Neuron (in vitro differentiated cells): ENCODE measurements around the gene EPYC.

ENCODE experiments used
- H2AFZ ChIP-seq: one replicate; pipeline ENCODE4 v1.6.1; 2013; ENCODE audit warnings: low read depth, mild to moderate bottlenecking, inconsistent platforms, low read length, moderate library complexity
- H3K27me3 ChIP-seq: one replicate; pipeline ENCODE4 v1.6.1; 2013; ENCODE audit warnings: low read length; ENCODE audit not compliant: insufficient read depth
- H3K36me3 ChIP-seq: one replicate; pipeline ENCODE4 v1.6.1; 2013; ENCODE audit warnings: low read length; ENCODE audit not compliant: insufficient read depth
- H3K4me1 ChIP-seq: one replicate; pipeline ENCODE4 v1.6.1; 2013; ENCODE audit warnings: low read length; ENCODE audit not compliant: insufficient read depth
- H3K4me3 ChIP-seq: 2 replicates; pipeline ENCODE4 v1.5.1; 2013; ENCODE audit warnings: mild to moderate bottlenecking, low read length, moderate library complexity
- H3K9me3 ChIP-seq: one replicate; pipeline ENCODE4 v1.6.1; 2013; ENCODE audit warnings: low read length

Gene EPYC

DNA sequence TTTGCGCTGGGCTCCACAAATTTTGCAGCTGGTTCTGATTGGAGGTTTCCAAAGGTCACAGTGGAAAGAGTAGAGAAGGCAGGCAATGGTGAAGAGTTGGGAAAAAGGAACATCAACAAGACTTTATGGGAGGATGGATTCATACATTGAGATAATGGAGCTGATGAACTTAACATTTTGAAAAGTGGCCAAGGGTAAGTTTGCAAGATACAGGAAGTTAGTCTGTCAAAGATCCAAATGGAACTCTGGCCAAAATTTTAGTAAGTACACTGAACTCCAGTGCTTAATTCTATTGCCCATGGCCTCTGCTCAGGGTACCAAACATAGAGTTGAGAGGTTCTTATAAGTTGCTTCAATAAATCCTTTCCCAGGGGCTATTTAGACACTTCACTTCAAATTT lies 65.4 kb downstream of the EPYC start:
- Histone ChIP-seq H3K27me3 (no peaks in the 10 kb centered on the region), H3K36me3 (no peaks in the 10 kb centered on the region), H3K4me1 (no peaks in the 10 kb centered on the region), H2AFZ (no peak overlapping the region), H3K9me3 (no peaks in the 10 kb centered on the region), H3K4me3 (no peak overlapping the region)

DNA sequence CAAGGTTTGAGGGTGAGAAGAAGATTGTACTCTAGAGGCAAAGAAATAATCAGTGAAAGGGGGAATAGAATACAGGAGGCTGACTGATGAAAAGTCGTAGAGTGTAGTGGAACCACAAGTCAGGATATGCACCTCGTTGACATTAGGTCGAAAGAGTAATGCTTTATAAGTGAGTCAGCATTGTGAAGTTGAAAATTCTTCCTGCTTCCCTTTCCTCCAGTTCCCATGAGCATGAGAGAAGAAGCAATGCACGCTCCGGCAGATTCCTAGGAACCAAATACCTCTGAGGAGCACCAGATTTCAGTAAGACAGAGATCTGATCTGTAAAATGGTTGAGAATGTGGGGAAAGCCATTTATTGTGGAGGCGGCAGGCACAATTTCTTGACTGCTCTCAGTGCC lies 66.3 kb downstream of the EPYC start:
- H3K4me3 ChIP-seq, result no peak overlapping the region
- H3K36me3 ChIP-seq, result no peaks in the 10 kb centered on the region
- H3K4me1 ChIP-seq, result no peaks in the 10 kb centered on the region
- no peaks in the 10 kb centered on the region for H3K27me3 ChIP-seq
- no peak overlapping the region for H2AFZ ChIP-seq
- H3K9me3 ChIP-seq, result no peaks in the 10 kb centered on the region

DNA sequence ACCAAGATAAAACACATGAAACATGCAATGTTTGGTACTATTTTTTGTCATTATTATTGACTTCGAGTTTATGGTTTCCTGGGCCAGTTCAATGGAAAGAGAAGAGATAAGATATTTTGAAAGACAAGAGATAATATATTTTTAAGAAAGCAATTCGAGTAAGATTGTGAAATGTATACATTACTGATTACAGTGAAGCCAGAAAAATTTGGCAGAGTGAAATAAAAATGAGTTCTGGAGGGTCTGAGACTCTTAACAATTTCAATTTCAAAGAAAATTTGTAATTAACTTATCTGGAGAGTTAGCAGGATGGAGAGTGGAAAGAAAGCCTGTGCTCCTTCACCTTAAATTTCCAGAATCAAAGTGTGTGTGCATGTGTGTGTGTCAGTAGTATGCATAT lies 67.1 kb downstream of the EPYC start:
- no peaks in the 10 kb centered on the region for H3K27me3 ChIP-seq
- H3K4me3 ChIP-seq, result no peak overlapping the region
- H2AFZ ChIP-seq, result no peak overlapping the region
- no peaks in the 10 kb centered on the region for H3K36me3 ChIP-seq
- H3K9me3 ChIP-seq, result no peaks in the 10 kb centered on the region
- H3K4me1 ChIP-seq, result no peaks in the 10 kb centered on the region

DNA sequence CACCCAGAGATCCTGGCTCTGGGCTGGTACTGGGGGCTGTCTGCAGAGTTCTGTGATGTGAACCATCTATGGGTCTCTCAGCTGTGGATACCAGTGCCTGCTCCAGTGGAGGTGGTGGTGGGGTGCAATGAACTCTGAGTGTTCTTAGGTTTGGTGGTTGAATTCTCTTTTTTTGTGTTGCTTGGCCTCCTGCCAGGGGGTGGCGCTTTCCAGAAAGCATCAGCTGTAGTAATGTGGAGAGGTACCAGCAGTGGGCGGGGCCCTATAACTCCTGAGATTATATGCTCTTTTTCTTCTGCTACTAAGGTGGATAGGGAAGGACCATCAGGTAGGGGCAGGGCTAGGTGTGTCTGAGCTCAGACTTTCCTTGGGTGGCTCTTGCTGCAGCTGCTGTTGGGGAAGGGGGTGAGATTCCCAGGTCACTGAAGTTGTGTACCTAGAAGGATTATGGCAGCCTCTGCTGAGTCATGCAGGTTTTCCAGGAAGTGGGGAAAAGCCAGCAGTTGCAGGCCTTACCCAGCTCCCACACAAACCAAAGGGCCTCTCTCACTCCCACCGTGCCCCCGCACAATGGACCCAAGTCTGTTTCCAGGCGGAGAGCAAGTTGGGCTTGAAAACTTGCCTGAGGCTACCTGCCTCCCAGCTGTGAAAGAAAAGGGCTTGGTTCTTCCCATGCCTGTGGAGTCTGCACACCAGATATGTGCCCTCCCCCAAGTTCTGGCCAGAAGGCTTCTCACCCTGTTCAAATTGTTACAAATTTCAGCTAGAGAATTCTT lies 68.4 kb downstream of the EPYC start:
- Histone ChIP-seq H2AFZ (no peak overlapping the region), H3K9me3 (no peaks in the 10 kb centered on the region), H3K27me3 (no peaks in the 10 kb centered on the region), H3K36me3 (no peaks in the 10 kb centered on the region), H3K4me1 (no peaks in the 10 kb centered on the region), H3K4me3 (no peak overlapping the region)

DNA sequence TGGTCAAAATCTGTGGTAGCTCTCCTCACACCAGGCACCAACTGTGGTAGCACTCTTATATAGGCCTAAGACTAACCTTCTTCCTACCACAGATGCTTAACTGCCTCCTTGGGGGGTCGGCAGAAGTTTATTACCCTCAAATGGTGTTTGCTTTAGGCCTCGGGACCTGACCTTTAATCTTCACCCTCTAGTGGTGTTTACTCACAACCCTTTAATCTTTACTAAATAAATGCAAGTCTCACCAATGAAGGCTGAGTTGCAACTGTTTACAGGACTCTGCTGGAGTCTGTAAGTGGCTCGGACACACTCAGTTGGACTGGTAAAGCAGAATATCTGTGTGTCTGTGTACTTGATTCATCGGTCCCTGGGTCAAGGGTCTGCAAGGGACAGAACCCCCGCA lies 79.2 kb downstream of the EPYC start:
- H3K4me3 ChIP-seq, result no peak overlapping the region
- H3K9me3 ChIP-seq, result no peaks in the 10 kb centered on the region
- H3K27me3 ChIP-seq, result no peaks in the 10 kb centered on the region
- no peaks in the 10 kb centered on the region for H3K36me3 ChIP-seq
- no peak overlapping the region for H2AFZ ChIP-seq
- no peaks in the 10 kb centered on the region for H3K4me1 ChIP-seq

DNA sequence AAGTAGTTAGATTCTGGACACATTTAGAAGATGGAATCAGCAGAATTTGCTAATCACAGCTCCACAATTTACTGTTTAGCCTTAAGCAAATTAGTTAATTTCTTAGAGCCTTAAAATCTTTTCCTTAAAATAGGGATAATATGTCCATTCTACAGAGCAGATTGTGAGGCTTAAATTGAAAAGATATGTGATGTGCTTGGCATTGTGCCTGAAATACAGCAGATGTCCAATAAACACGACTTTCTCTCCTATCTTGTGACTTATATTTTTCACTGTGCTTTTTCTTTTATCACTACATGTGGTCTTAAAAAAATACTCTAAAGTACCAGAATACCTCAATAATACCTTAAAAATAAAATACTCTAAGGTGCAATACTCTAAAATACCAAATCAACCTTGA lies 80.4 kb downstream of the EPYC start:
- Histone ChIP-seq H3K9me3 (no peaks in the 10 kb centered on the region), H3K27me3 (no peaks in the 10 kb centered on the region), H3K4me1 (no peaks in the 10 kb centered on the region)

DNA sequence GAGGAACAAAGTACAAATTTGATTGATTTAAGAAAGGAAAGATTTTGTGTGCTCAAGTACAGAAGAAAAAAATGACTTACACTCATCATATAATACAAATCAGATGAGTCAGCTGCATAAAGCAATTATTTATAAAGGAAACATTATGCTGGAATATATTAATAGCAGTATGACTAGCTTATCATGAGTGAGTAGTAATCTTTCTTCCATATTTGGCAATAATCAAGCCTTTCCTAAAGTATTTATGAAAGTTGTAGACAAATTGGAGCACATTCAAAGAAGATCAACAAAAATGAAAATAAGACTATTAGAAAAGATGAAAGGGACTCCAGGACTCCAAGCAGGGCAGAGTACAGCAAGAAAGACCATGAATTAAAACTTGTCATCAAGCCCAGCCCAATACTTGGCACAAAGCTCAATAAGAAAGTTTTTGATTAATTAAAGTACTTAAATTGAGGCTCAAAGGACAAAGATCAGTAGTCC lies 82.6 kb downstream of the EPYC start:
- H3K9me3 ChIP-seq, result no peaks in the 10 kb centered on the region
- no peak overlapping the region for H2AFZ ChIP-seq
- H3K4me3 ChIP-seq, result no peak overlapping the region
- no peaks in the 10 kb centered on the region for H3K4me1 ChIP-seq
- no peaks in the 10 kb centered on the region for H3K27me3 ChIP-seq
- no peaks in the 10 kb centered on the region for H3K36me3 ChIP-seq

More for the DNA sequence above, 80.4 kb downstream of the EPYC start:
- no peaks in the 10 kb centered on the region for H3K36me3 ChIP-seq
- H3K4me3 ChIP-seq, result no peak overlapping the region
- H2AFZ ChIP-seq, result no peak overlapping the region

DNA sequence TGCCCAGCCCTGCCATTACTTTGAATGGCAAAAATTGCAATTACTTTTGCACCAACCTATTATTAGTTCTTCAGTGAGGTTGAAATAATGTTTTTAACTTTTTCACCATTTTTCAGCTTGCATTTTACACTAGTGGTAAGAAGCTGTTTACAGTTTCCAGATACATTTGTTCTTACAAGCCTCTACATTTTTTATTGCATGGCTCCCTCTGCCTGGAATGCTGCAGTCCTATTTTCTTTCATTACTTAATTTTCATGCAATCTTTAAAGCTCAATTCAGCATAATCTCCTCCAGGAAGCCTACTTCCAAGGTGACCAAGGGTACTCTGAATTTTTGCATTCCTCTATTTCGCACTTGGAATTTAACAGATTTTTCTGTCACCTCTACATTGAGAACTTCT lies 83.2 kb downstream of the EPYC start:
- H3K4me3 ChIP-seq, result no peak overlapping the region
- H3K9me3 ChIP-seq, result no peaks in the 10 kb centered on the region
- no peaks in the 10 kb centered on the region for H3K36me3 ChIP-seq
- H3K27me3 ChIP-seq, result no peaks in the 10 kb centered on the region
- no peak overlapping the region for H2AFZ ChIP-seq
- no peaks in the 10 kb centered on the region for H3K4me1 ChIP-seq

DNA sequence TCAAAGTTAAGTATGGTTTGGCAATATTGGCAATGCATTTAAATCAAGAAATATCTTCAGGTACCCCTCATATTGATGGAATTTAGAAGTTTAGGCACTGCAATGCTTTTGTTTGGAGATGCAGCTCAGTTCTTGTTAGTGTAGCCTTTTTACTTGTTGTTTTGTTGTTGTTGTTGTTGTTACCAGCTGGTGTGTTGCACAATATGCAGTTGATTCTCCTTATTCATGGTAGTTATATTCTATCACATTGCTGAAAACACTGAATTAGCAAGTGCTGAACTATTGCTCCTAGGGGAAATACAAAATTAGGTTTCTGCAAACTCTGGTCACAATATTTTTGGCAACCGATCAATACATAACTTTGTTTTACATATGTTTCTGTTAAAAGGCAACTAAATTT lies 84.5 kb downstream of the EPYC start:
- no peaks in the 10 kb centered on the region for H3K36me3 ChIP-seq
- no peak overlapping the region for H2AFZ ChIP-seq
- H3K4me3 ChIP-seq, result no peak overlapping the region
- H3K4me1 ChIP-seq, result no peaks in the 10 kb centered on the region
- H3K27me3 ChIP-seq, result no peaks in the 10 kb centered on the region
- H3K9me3 ChIP-seq, result no peaks in the 10 kb centered on the region

DNA sequence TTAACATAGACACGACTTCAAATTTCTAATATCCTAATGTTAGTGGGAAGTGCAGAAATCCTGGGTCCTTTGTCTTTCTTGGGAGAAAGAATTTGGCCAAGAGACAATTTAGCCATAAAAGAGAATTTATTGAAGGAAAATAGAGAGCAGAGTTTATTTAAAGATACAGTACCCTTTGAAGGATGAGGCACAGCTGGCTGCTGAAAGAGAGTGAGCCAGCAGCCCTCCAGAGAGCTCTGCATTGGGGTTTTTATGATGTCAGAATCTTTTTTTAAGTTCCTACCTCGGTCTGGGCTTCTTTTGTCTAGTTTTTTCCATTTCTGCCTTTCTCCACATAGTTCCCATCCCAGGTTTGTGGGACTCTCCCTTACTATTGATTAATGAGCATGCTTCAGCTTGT lies 87.3 kb downstream of the EPYC start:
- Histone ChIP-seq H3K27me3 (no peaks in the 10 kb centered on the region), H3K4me3 (no peak overlapping the region), H2AFZ (no peak overlapping the region), H3K9me3 (no peaks in the 10 kb centered on the region), H3K36me3 (no peaks in the 10 kb centered on the region), H3K4me1 (no peaks in the 10 kb centered on the region)

DNA sequence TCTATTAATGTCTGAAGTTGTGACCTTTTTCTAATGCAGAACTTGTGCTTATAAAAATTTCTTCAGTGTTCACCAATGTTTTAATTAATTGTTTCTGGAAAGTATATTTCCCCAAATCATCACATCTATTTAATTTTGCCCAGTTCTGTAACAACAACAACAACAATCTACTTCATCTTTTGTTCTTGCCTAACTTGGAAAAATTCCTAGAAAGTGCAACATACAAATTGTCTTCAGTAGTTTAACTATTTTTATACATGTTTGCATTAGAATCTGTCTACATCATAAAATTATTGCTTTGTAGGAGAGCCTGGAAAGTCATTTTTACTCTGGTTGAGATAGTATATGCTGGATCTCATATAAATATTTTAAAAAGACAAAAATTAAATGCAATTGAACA lies 88.3 kb downstream of the EPYC start:
- Histone ChIP-seq H3K4me3 (no peak overlapping the region), H3K36me3 (no peaks in the 10 kb centered on the region), H3K27me3 (no peaks in the 10 kb centered on the region), H3K4me1 (no peaks in the 10 kb centered on the region), H3K9me3 (no peaks in the 10 kb centered on the region), H2AFZ (no peak overlapping the region)

DNA sequence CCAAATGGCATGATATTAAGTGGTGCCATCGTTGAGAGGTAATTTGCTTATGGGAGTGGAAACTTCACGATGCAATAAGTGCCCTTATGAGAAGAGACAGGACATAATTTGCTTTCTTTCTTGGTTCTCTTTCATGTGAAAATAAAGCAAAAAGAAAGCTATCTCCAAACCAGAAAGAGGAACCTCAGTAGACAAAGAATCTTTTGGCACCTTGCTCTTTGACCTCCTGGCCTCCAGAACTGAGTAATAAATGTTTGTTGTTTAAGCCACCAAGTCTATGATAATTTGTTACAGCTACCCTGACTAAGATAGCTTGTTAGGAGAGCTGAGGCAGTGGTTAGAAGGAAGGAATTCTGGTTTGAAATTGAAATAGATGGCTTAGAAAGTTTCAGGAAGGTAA lies 89.4 kb downstream of the EPYC start:
- Histone ChIP-seq H3K4me3 (no peak overlapping the region), H3K27me3 (no peaks in the 10 kb centered on the region), H3K4me1 (no peaks in the 10 kb centered on the region), H3K9me3 (no peaks in the 10 kb centered on the region), H2AFZ (no peak overlapping the region), H3K36me3 (no peaks in the 10 kb centered on the region)
